Endothelial cell of umbilical vein (primary cell): ENCODE data around the gene LRRIQ4. TPM values are rescaled to one million over a fixed set of nuclear protein-coding genes. Genes with fewer than 3 reads are reported as not detected.

Experiments used
- BruUV-seq: library from RNA; stranded (reverse); fragments of 400-500 nt; replicated peaks from 2 replicates; lab custom pipeline; 2021; lab: Mats Ljungman, UMichigan
- CTCF ChIA-PET: fragments of 300-600, 350-600 bp; sonication (Branson Sonifier 250); formaldehyde crosslinking; loops from one replicate; lab custom pipeline; 2021; ENCODE audit warnings: antibody characterized with exemption, inconsistent platforms; lab: Charles Lee
- POLR2A ChIA-PET: fragments of 300-600, 350-600 bp; sonication (Branson Sonifier 250); formaldehyde crosslinking; loops from one replicate; lab custom pipeline; 2021; ENCODE audit warnings: antibody characterized with exemption, inconsistent platforms; lab: Charles Lee
- DNase-seq: peaks from one replicate; pipeline ENCODE4 v3.0.0-alpha.2; 2011; ENCODE audit warnings: low read depth, low spot score
- FAIRE-seq: peaks from 2 replicates; lab custom pipeline; 2011; peaks lifted over from hg19 to GRCh38; lab: Jason Lieb, UNC
- H2AFZ ChIP-seq: 2 replicates; pipeline ENCODE4 v1.6.0; 2012; ENCODE audit warnings: low read depth, low read length, control low read depth, inconsistent platforms
- H3K27ac ChIP-seq: 2 replicates; pipeline ENCODE4 v1.5.1; 2011; ENCODE audit warnings: low read depth, mild to moderate bottlenecking, control low read depth, low read length, moderate library complexity; ENCODE audit not compliant: insufficient read depth
- H3K27me3 ChIP-seq, 2 experiments: 2 replicates each; pipeline versions ENCODE4 v1.6.0 to v1.6.1; 2011; ENCODE audit warnings: low read length in 2 of 2, mixed read lengths in 1 of 2; ENCODE audit not compliant: control insufficient read depth in 2 of 2, insufficient read depth in 2 of 2
- H3K36me3 ChIP-seq, 2 experiments: 2 replicates in 1 of 2; 3 replicates in 1 of 2; pipeline ENCODE4 v1.5.1; 2011; ENCODE audit warnings: low read length in 2 of 2, mild to moderate bottlenecking in 1 of 2, moderate library complexity in 1 of 2; ENCODE audit not compliant: control insufficient read depth in 2 of 2, insufficient read depth in 2 of 2; ENCODE audit errors: extremely low read depth in 1 of 2
- H3K4me1 ChIP-seq: 3 replicates; pipeline ENCODE4 v1.5.1; 2011; ENCODE audit warnings: mild to moderate bottlenecking, low read length; ENCODE audit not compliant: control insufficient read depth, insufficient read depth; ENCODE audit errors: extremely low read depth
- H3K4me2 ChIP-seq: 2 replicates; pipeline ENCODE4 v1.6.1; 2011; ENCODE audit warnings: low read length, control low read depth, mixed read lengths; ENCODE audit not compliant: insufficient read depth
- H3K4me3 ChIP-seq, 3 experiments: fragments of 200-600 bp in 1 of 3; sonication (generic), shearing (Covaris generic) in 1 of 3; replicated peaks in 1 of 3; 2 replicates each; pipeline ENCODE4 v1.5.1; 2011 to 2016; ENCODE audit warnings: control low read depth in 3 of 3, low read length in 3 of 3, mild to moderate bottlenecking in 2 of 3, inconsistent platforms in 1 of 3, low read depth in 1 of 3, moderate library complexity in 1 of 3; ENCODE audit not compliant: insufficient read depth in 1 of 3
- H3K79me2 ChIP-seq: 2 replicates; pipeline ENCODE4 v1.6.0; 2012; ENCODE audit warnings: low read length, inconsistent platforms; ENCODE audit not compliant: control insufficient read depth, insufficient read depth
- H3K9ac ChIP-seq: replicated peaks from 2 replicates; pipeline ENCODE3; 2011; ENCODE audit warnings: low read length, control low read depth; ENCODE audit not compliant: insufficient read depth; ENCODE audit errors: extremely low read depth
- H3K9me1 ChIP-seq: replicated peaks from 3 replicates; pipeline ENCODE4 v1.6.0; 2011; ENCODE audit warnings: mild to moderate bottlenecking, low read length; ENCODE audit not compliant: control insufficient read depth, insufficient read depth; ENCODE audit errors: extremely low read depth
- H3K9me3 ChIP-seq: replicated peaks from 2 replicates; pipeline ENCODE4 v1.5.1; 2012; ENCODE audit warnings: low read length, inconsistent platforms; ENCODE audit not compliant: control insufficient read depth, insufficient read depth
- H4K20me1 ChIP-seq: replicated peaks from 2 replicates; pipeline ENCODE3; 2011; ENCODE audit warnings: mild to moderate bottlenecking, low read length; ENCODE audit not compliant: control insufficient read depth, insufficient read depth; ENCODE audit errors: extremely low read depth
- EZH2 ChIP-seq: IDR thresholded peaks from 2 replicates; pipeline ENCODE4 v1.6.1; 2012; ENCODE audit warnings: borderline replicate concordance, low read depth, mild to moderate bottlenecking, moderate library complexity, low read length, inconsistent platforms; ENCODE audit not compliant: severe bottlenecking
- FOS ChIP-seq: IDR thresholded peaks from 2 replicates; pipeline ENCODE4 v1.6.1; 2011; ENCODE audit warnings: mild to moderate bottlenecking, low read length, moderate library complexity, borderline replicate concordance; ENCODE audit not compliant: insufficient read depth
- GATA2 ChIP-seq: IDR thresholded peaks from 2 replicates; pipeline ENCODE4 v1.7.0; 2011; ENCODE audit warnings: low read depth, mild to moderate bottlenecking, moderate library complexity, mixed read lengths, low read length; ENCODE audit not compliant: insufficient read length, insufficient read depth
- JUN ChIP-seq: IDR thresholded peaks from 2 replicates; pipeline ENCODE4 v1.6.1; 2011; ENCODE audit warnings: borderline replicate concordance, low read depth; ENCODE audit not compliant: insufficient read length, insufficient read depth
- MYC ChIP-seq: IDR thresholded peaks from one replicate; pipeline ENCODE4 v1.6.1; 2011; ENCODE audit warnings: mild to moderate bottlenecking, low read depth, low read length
- POLR2A ChIP-seq: IDR thresholded peaks from 2 replicates; pipeline ENCODE4 v1.6.1; 2012; ENCODE audit warnings: low read depth, mild to moderate bottlenecking, control low read depth, low read length
- POLR2AphosphoS5 ChIP-seq: IDR thresholded peaks from 2 replicates; pipeline ENCODE4 v1.6.1; 2012; ENCODE audit warnings: low read depth, mild to moderate bottlenecking, control low read depth, low read length, moderate library complexity; ENCODE audit not compliant: insufficient read depth
- dilution Hi-C: fragments of 300-500 bp; cut with MboI; formaldehyde crosslinking; loops from one replicate; pipeline ENCODE4 v1.15.0; 2019; ENCODE audit warnings: low sequenced_read_pairs; ENCODE audit not compliant: extremely low pct_ligation_motif_present
- intact Hi-C: fragments of 100-400 bp; cut with micrococcal nuclease; formaldehyde crosslinking; loops from one replicate; pipeline ENCODE4 v1.10.0; 2022
- polyA plus RNA-seq, 4 experiments: library from polyadenylated mRNA; depleted of rRNA in 3 of 4; stranded (reverse) in 3 of 4; unstranded in 1 of 4; fragments of >200 nt; gene quantifications; 2 replicates each; pipeline versions ENCODE4 v1.2.1 to v1.2.3, GENCODE V29; 2011 to 2012; ENCODE audit warnings: missing spikeins in 1 of 4
- total RNA-seq: library from RNA; stranded (reverse); gene quantifications from 2 replicates; pipeline ENCODE4 v1.2.3, GENCODE V29; 2021
- TF ChIP-seq, protein P1 (sequence below), 2 donors: IDR thresholded peaks; 1 replicate in 1 of 2; 2 replicates in 1 of 2; pipeline ENCODE4 v1.5.1; 2011; ENCODE audit warnings: low read length in 2 of 2, mild to moderate bottlenecking in 2 of 2, moderate library complexity in 2 of 2, control low read depth in 1 of 2, inconsistent platforms in 1 of 2, low read depth in 1 of 2; ENCODE audit not compliant: insufficient read depth in 1 of 2; ENCODE audit errors: extremely low read depth in 1 of 2
- TF ChIP-seq, protein P2 (sequence below): IDR thresholded peaks from 2 replicates; pipeline ENCODE4 v1.6.1; 2011; ENCODE audit not compliant: insufficient read depth, insufficient read length

The LRRIQ4 gene
- total and polyA plus RNA-seq, 2 donors (not counting 3 experiments of a cell fraction or from before 2014, with no cell fraction given), result 0.04 TPM; not detected in 1

DNA sequence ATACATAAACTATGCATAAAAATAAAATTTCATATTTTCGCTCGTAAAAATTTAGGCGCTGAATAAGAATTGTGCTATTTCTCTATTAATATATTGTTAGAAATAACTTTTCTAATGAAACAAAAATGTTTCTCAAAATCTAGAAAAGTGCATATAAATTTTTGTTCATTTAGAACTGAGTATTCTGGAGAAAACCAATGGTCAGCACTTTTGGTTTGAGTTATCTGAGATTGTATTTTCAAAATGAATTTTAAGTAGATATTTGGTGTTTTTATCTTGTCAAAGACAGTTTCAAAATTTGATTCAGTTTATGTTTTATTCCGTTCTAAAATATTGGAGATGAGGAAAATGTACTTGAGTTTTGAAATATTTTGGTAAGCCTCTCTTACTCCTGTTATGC is 25.6 kb upstream of the LRRIQ4 start:
- BruUV-seq, result no TSS peak
- Histone ChIP-seq H3K27ac (no peak overlapping the region), H3K4me1 (no peaks in the 10 kb centered on the region), H3K9me3 (no peaks in the 10 kb centered on the region), H3K79me2 (no peaks in the 10 kb centered on the region), H3K4me2 (no peak overlapping the region), H3K36me3 (peaks cover 5 to 12% of the 10 kb centered on the region in 2 experiments), H4K20me1 (no peaks in the 10 kb centered on the region), H2AFZ (no peak overlapping the region), H3K9ac (no peak overlapping the region), H3K27me3 (no peaks in the 10 kb centered on the region), H3K4me3 (no peak overlapping the region), H3K9me1 (no peaks in the 10 kb centered on the region)
- dilution Hi-C loops (no loop called here), intact Hi-C loops (no loop called here)
- POLR2A ChIA-PET, result no interaction called here
- no peak for DNase-seq
- no peak for TF ChIP-seq JUN
- CTCF ChIA-PET, result no interaction called here
- no peak for FAIRE-seq

DNA sequence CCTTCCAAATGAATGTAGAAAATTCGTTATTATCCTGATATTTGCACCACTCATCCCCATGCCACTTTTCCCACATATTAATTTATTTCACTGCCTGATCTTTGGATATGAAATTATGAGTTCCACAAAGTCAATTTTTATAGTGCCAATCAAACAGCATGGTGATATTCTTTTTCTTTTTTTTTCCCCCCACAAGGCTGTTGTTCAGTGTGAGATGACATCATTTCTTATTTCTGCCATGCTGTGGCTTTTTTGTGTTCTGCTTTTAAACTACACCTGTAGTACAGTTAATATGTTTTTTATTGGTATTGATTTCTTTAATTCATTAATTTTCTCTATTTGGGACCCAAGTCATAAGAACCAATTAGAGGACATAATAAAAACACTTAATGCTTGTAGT is 24.9 kb upstream of the LRRIQ4 start:
- ChIA-PET POLR2A (no interaction called here), CTCF (no interaction called here)
- Histone ChIP-seq H3K79me2 (no peaks in the 10 kb centered on the region), H4K20me1 (no peaks in the 10 kb centered on the region), H3K27me3 (no peaks in the 10 kb centered on the region), H3K36me3 (peaks cover 5 to 12% of the 10 kb centered on the region in 2 experiments), H3K4me1 (no peaks in the 10 kb centered on the region), H3K4me2 (no peak overlapping the region), H3K4me3 (no peak overlapping the region), H2AFZ (no peak overlapping the region), H3K9me1 (no peaks in the 10 kb centered on the region), H3K9ac (no peak overlapping the region), H3K9me3 (no peaks in the 10 kb centered on the region), H3K27ac (no peak overlapping the region)
- FAIRE-seq, result no peak
- TF ChIP-seq JUN, result no peak
- TF ChIP-seq MYC, result no peak
- no peak for TF ChIP-seq GATA2
- no peak for TF ChIP-seq FOS
- no peak for TF ChIP-seq EZH2
- TF ChIP-seq, protein P1, sequence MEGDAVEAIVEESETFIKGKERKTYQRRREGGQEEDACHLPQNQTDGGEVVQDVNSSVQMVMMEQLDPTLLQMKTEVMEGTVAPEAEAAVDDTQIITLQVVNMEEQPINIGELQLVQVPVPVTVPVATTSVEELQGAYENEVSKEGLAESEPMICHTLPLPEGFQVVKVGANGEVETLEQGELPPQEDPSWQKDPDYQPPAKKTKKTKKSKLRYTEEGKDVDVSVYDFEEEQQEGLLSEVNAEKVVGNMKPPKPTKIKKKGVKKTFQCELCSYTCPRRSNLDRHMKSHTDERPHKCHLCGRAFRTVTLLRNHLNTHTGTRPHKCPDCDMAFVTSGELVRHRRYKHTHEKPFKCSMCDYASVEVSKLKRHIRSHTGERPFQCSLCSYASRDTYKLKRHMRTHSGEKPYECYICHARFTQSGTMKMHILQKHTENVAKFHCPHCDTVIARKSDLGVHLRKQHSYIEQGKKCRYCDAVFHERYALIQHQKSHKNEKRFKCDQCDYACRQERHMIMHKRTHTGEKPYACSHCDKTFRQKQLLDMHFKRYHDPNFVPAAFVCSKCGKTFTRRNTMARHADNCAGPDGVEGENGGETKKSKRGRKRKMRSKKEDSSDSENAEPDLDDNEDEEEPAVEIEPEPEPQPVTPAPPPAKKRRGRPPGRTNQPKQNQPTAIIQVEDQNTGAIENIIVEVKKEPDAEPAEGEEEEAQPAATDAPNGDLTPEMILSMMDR (IDR thresholded peaks at IDR 0.05; ENCODE audit: extremely low read depth in 1 of 2, insufficient read depth in 1 of 2, low read depth in 1 of 2, low read length in 2 of 2), result no peak
- TF ChIP-seq, protein P2, sequence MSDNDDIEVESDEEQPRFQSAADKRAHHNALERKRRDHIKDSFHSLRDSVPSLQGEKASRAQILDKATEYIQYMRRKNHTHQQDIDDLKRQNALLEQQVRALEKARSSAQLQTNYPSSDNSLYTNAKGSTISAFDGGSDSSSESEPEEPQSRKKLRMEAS, result no peak
- TF ChIP-seq POLR2A, result no peak
- TF ChIP-seq POLR2AphosphoS5, result no peak
- intact Hi-C loops, result no loop called here
- dilution Hi-C loops, result no loop called here
- DNase-seq, result no peak
- no TSS peak for BruUV-seq
